RWPE2 (cell line): ENCODE measurements around the gene ZDHHC3.
A peak's percentile ranks its signal among the peaks of the same experiment; 100 is the strongest.

Source experiments
- ATAC-seq: fragments of 200-7000 bp; cut with Tn5 transposase; 3 replicates; pipeline ENCODE4 v1.9.1; 2021; ENCODE audit warnings: low read depth
- DNase-seq: peaks from one replicate; pipeline ENCODE4 v3.0.0-alpha.2; 2020; ENCODE audit warnings: low spot score
- H3K27ac ChIP-seq: fragments of 450-650 bp; 2 replicates; pipeline ENCODE4 v1.5.1; 2017; ENCODE audit warnings: mild to moderate bottlenecking; ENCODE audit not compliant: poor library complexity, severe bottlenecking
- H3K27me3 ChIP-seq: fragments of 250-450 bp; sonication (Bioruptor Pico); 2 replicates; pipeline ENCODE4 v1.5.1; 2021; ENCODE audit warnings: mild to moderate bottlenecking, moderate library complexity; ENCODE audit not compliant: insufficient read depth, poor library complexity, severe bottlenecking
- H3K36me3 ChIP-seq: fragments of 250-450 bp; sonication (Bioruptor Pico); 2 replicates; pipeline ENCODE4 v1.5.1; 2020; ENCODE audit warnings: low read depth, mild to moderate bottlenecking, moderate library complexity
- H3K4me1 ChIP-seq: fragments of 250-450 bp; sonication (Bioruptor Pico); 2 replicates; pipeline ENCODE4 v1.5.1; 2021; ENCODE audit warnings: mild to moderate bottlenecking, moderate library complexity; ENCODE audit not compliant: insufficient read depth, poor library complexity, severe bottlenecking
- H3K4me3 ChIP-seq: fragments of 250-450 bp; sonication (Bioruptor Pico); 2 replicates; pipeline ENCODE4 v1.5.1; 2021; ENCODE audit warnings: mild to moderate bottlenecking, moderate library complexity; ENCODE audit not compliant: severe bottlenecking
- H3K9me3 ChIP-seq: fragments of 250-450 bp; sonication (Bioruptor Pico); 2 replicates; pipeline ENCODE4 v1.5.1; 2021; ENCODE audit warnings: mild to moderate bottlenecking, moderate library complexity; ENCODE audit not compliant: severe bottlenecking
- TF ChIP-seq, protein P1 (sequence below): fragments of 450-650 bp; IDR thresholded peaks from one replicate; pipeline ENCODE4 v1.5.1; 2017; ENCODE audit warnings: mild to moderate bottlenecking, moderate library complexity; ENCODE audit not compliant: poor library complexity, severe bottlenecking

Gene ZDHHC3

DNA sequence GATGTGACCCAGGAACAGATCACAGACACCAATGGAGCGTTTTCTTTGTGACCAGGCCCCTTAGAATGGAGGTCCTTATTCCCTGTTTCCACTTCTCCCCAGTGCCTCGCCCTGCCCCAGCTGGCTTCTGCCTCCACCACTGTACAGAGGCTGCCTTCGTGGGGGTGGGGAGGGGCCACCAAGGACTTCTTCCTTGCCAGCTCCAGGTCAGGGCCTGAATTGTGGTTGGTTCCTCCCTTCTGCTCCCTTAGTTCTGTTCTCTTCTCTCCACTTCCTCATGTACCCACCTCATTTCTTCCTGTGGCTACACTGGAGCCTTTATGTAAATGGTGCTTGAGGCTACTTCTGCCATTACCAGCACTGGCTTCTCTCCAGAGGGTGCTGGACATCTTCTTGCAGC is 85.1 kb downstream of the ZDHHC3 start:
- no peak for DNase-seq
- Histone ChIP-seq H3K27me3 (no peaks in the 10 kb centered on the region), H3K27ac (peak overlapping the region; percentile 92), H3K4me3 (no peak overlapping the region), H3K4me1 (peaks cover 34% of the 10 kb centered on the region), H3K9me3 (no peaks in the 10 kb centered on the region), H3K36me3 (no peaks in the 10 kb centered on the region)
- ATAC-seq = no peak
- TF ChIP-seq, protein P1, sequence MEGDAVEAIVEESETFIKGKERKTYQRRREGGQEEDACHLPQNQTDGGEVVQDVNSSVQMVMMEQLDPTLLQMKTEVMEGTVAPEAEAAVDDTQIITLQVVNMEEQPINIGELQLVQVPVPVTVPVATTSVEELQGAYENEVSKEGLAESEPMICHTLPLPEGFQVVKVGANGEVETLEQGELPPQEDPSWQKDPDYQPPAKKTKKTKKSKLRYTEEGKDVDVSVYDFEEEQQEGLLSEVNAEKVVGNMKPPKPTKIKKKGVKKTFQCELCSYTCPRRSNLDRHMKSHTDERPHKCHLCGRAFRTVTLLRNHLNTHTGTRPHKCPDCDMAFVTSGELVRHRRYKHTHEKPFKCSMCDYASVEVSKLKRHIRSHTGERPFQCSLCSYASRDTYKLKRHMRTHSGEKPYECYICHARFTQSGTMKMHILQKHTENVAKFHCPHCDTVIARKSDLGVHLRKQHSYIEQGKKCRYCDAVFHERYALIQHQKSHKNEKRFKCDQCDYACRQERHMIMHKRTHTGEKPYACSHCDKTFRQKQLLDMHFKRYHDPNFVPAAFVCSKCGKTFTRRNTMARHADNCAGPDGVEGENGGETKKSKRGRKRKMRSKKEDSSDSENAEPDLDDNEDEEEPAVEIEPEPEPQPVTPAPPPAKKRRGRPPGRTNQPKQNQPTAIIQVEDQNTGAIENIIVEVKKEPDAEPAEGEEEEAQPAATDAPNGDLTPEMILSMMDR = no peak

DNA sequence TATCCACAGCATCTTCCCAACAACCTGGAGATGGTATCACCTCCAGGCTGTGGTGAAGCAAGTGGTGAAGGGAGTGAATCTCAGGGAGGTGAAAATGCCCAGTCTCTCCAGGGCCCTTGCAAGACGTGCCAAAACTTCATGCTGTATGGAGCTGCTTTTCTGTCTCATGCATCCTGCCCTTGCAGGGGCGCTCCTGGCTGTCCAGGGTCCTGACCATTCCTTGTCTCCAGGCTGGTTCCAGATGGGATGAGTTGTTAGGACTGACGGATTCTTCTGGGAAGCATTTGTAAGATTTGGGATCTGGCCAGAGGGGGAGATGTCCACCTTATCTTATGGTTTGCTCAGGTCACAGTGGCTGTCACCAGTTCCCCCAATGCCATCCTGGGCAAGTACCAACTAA is 85.7 kb downstream of the ZDHHC3 start:
- peaks cover 36% of the 10 kb centered on the region for H3K4me1 ChIP-seq
- ATAC-seq (no peak), DNase-seq (no peak)
- no peaks in the 10 kb centered on the region for H3K36me3 ChIP-seq
- no peak overlapping the region for H3K4me3 ChIP-seq
- peak overlapping the region; percentile 92 for H3K27ac ChIP-seq
- no peaks in the 10 kb centered on the region for H3K9me3 ChIP-seq
- TF ChIP-seq, protein P1 = no peak
- no peaks in the 10 kb centered on the region for H3K27me3 ChIP-seq

DNA sequence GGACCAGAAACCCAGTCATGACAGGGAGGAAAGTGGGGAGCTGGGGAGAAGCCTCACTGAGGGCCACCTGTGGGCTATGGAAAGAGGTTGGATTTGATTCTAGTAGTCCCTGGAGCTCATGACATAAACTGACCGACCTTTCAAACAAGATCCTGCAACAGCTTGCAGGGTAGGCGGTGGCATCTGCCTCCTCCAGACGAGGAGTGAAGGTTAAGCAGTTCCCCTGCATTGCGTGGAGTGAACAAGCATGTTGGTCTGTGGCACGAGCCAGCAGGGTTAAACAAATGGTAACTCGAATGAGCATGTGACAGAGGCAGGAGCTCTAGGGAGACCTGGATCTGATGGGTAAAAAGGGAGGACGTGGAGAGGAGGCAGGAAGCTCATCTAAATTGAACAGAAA is 88.9 kb downstream of the ZDHHC3 start:
- no peak for ATAC-seq
- H3K4me1 ChIP-seq = peaks cover 44% of the 10 kb centered on the region
- H3K9me3 ChIP-seq = no peaks in the 10 kb centered on the region
- no peak for DNase-seq
- no peaks in the 10 kb centered on the region for H3K36me3 ChIP-seq
- TF ChIP-seq, protein P1 = no peak
- peak overlapping the region; percentile 100 for H3K27ac ChIP-seq
- no peak overlapping the region for H3K4me3 ChIP-seq
- no peaks in the 10 kb centered on the region for H3K27me3 ChIP-seq

DNA sequence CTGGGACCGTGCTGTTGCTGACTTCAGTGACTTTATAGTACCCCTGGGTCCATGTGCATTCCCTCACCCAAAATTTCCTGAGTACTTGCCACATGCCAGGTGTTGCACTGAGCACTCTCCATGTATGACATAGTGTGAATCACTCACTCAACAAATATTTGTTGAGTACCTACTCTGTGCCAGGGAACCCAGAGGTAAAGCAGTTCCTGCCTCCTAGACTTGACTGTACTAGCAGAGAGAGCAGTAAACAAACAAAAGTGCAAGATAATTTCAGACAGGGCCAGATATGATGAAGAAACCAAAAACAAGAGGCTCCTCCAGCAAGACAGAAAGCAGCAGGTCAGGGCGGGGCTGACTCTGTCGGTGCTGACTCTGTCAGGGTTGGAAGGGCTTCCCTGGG is 89.4 kb downstream of the ZDHHC3 start:
- no peaks in the 10 kb centered on the region for H3K27me3 ChIP-seq
- H3K4me3 ChIP-seq = no peak overlapping the region
- ATAC-seq (peak; percentile 75), DNase-seq (peak; percentile 74)
- no peaks in the 10 kb centered on the region for H3K9me3 ChIP-seq
- peaks cover 42% of the 10 kb centered on the region for H3K4me1 ChIP-seq
- H3K27ac ChIP-seq = peak overlapping the region; percentile 100
- TF ChIP-seq, protein P1 = no peak
- H3K36me3 ChIP-seq = no peaks in the 10 kb centered on the region

DNA sequence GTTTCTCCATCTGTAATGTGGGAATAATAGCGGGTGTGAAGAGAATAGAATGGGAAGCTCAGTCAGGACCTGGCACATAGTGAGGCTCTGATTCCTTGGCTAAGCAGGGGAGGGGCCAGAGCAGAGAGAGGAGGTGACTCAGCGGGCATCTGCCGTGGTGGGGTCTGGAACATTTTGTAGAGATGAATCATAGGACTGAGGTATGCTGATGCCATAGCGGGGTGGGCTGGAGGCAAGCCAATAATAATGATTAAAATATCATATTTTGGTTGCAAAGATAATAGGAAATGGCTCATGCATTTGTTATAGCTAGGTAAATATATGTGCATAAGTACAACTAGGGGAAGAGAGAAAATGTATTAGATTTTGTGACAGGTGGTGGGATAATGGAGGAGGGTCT is 90.4 kb downstream of the ZDHHC3 start:
- H3K4me1 ChIP-seq = peaks cover 42% of the 10 kb centered on the region
- peak overlapping the region; percentile 100 for H3K27ac ChIP-seq
- ATAC-seq = peak; percentile 63

More for the DNA sequence above, 90.4 kb downstream of the ZDHHC3 start:
- Histone ChIP-seq H3K36me3 (no peaks in the 10 kb centered on the region), H3K4me3 (no peak overlapping the region), H3K9me3 (no peaks in the 10 kb centered on the region), H3K27me3 (no peaks in the 10 kb centered on the region)
- TF ChIP-seq, protein P1 = no peak
- peak; percentile 95 for DNase-seq
